DND-41 (cell line): ENCODE measurements around the gene ITPR1.

ENCODE experiments used
- ATAC-seq: fragments of 200-7000 bp; cut with Tn5 transposase; 3 replicates; pipeline ENCODE4 v1.9.1; 2021; ENCODE audit warnings: low read depth; ENCODE audit not compliant: insufficient read depth
- DNase-seq: peaks from one replicate; pipeline ENCODE4 v3.0.0-alpha.2; 2020
- H2AFZ ChIP-seq: 2 replicates; pipeline ENCODE4 v1.6.0; 2012; ENCODE audit warnings: low read depth, low read length
- H3K27ac ChIP-seq: 2 replicates; pipeline ENCODE4 v1.5.1; 2012; ENCODE audit warnings: low read length, inconsistent platforms
- H3K27me3 ChIP-seq: fragments of 200-600 bp; sonication (generic); 2 replicates; pipeline ENCODE4 v1.6.0; 2012; ENCODE audit warnings: low read length, mild to moderate bottlenecking, inconsistent platforms; ENCODE audit not compliant: insufficient read depth, poor library complexity
- H3K36me3 ChIP-seq: 2 replicates; pipeline ENCODE4 v1.5.1; 2012; ENCODE audit warnings: low read length, inconsistent platforms; ENCODE audit not compliant: insufficient read depth
- H3K4me1 ChIP-seq: 2 replicates; pipeline ENCODE4 v1.5.1; 2012; ENCODE audit warnings: mild to moderate bottlenecking, low read length; ENCODE audit not compliant: insufficient read depth
- H3K4me2 ChIP-seq: 2 replicates; pipeline ENCODE4 v1.6.0; 2012; ENCODE audit warnings: mild to moderate bottlenecking, moderate library complexity, low read length, inconsistent platforms; ENCODE audit not compliant: insufficient read depth
- H3K4me3 ChIP-seq, 2 experiments: fragments of 200-600 bp in 1 of 2; shearing (Covaris generic) in 1 of 2; 2 replicates each; pipeline ENCODE4 v1.5.1; 2012 to 2016; ENCODE audit warnings: inconsistent platforms in 2 of 2, low read length in 2 of 2, mild to moderate bottlenecking in 2 of 2, low read depth in 1 of 2, moderate library complexity in 1 of 2
- H3K79me2 ChIP-seq: 2 replicates; pipeline ENCODE4 v1.6.0; 2012; ENCODE audit warnings: low read length, inconsistent platforms; ENCODE audit not compliant: insufficient read depth
- H3K9ac ChIP-seq: 2 replicates; pipeline ENCODE4 v1.6.0; 2012; ENCODE audit warnings: low read depth, mild to moderate bottlenecking, inconsistent platforms, low read length, moderate library complexity
- H3K9me3 ChIP-seq: 2 replicates; pipeline ENCODE4 v1.5.1; 2012; ENCODE audit warnings: low read length, moderate library complexity, mild to moderate bottlenecking, inconsistent platforms; ENCODE audit not compliant: insufficient read depth, severe bottlenecking
- H4K20me1 ChIP-seq: 2 replicates; pipeline ENCODE4 v1.6.0; 2012; ENCODE audit warnings: low read length; ENCODE audit not compliant: insufficient read depth
- EZH2 ChIP-seq: IDR thresholded peaks from 3 replicates; pipeline ENCODE4 v1.6.1; 2012; ENCODE audit warnings: borderline replicate concordance, low read depth, mild to moderate bottlenecking, moderate library complexity, low read length, inconsistent platforms; ENCODE audit not compliant: severe bottlenecking
- TF ChIP-seq, protein P1 (sequence below): IDR thresholded peaks from 2 replicates; pipeline ENCODE4 v1.5.1; 2012; ENCODE audit warnings: borderline replicate concordance, low read length, moderate library complexity, mild to moderate bottlenecking; ENCODE audit not compliant: poor library complexity, severe bottlenecking; ENCODE audit errors: extremely low read depth

ITPR1 gene

DNA sequence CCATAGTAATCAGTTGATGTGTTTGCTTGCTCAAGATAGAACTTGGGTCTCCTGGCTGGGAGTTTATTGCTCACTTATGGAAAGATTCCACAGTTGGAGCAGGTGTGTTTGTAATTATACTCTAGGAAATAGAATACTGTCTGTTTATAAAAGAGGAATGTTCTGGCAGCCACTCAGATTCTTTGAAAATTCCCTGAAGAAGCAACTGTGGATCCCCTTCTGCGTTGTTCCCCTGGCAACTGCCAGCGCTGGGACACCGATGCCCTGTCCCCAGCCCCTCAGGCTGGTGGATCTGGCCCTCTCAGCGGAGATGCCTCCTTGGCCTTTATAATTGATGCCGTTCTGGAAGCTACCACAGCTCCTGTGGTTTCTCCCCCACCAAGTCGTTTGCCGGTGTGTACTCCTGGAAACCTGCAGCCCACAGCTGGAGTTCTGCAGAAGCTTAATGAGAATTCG lies 225.9 kb downstream of the ITPR1 start:
- DNase-seq, result no peak
- H3K9me3 ChIP-seq, result no peaks in the 10 kb centered on the region
- no peak overlapping the region for H3K9ac ChIP-seq
- no peak overlapping the region for H2AFZ ChIP-seq
- no peaks in the 10 kb centered on the region for H3K27me3 ChIP-seq
- H3K36me3 ChIP-seq, result no peaks in the 10 kb centered on the region
- no peak overlapping the region for H3K4me3 ChIP-seq
- H3K27ac ChIP-seq, result no peak overlapping the region
- no peaks in the 10 kb centered on the region for H4K20me1 ChIP-seq
- H3K4me2 ChIP-seq, result no peak overlapping the region
- no peak for TF ChIP-seq EZH2
- TF ChIP-seq, protein P1, sequence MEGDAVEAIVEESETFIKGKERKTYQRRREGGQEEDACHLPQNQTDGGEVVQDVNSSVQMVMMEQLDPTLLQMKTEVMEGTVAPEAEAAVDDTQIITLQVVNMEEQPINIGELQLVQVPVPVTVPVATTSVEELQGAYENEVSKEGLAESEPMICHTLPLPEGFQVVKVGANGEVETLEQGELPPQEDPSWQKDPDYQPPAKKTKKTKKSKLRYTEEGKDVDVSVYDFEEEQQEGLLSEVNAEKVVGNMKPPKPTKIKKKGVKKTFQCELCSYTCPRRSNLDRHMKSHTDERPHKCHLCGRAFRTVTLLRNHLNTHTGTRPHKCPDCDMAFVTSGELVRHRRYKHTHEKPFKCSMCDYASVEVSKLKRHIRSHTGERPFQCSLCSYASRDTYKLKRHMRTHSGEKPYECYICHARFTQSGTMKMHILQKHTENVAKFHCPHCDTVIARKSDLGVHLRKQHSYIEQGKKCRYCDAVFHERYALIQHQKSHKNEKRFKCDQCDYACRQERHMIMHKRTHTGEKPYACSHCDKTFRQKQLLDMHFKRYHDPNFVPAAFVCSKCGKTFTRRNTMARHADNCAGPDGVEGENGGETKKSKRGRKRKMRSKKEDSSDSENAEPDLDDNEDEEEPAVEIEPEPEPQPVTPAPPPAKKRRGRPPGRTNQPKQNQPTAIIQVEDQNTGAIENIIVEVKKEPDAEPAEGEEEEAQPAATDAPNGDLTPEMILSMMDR, result no peak
- H3K4me1 ChIP-seq, result peaks cover 22% of the 10 kb centered on the region
- no peaks in the 10 kb centered on the region for H3K79me2 ChIP-seq
- ATAC-seq, result no peak

DNA sequence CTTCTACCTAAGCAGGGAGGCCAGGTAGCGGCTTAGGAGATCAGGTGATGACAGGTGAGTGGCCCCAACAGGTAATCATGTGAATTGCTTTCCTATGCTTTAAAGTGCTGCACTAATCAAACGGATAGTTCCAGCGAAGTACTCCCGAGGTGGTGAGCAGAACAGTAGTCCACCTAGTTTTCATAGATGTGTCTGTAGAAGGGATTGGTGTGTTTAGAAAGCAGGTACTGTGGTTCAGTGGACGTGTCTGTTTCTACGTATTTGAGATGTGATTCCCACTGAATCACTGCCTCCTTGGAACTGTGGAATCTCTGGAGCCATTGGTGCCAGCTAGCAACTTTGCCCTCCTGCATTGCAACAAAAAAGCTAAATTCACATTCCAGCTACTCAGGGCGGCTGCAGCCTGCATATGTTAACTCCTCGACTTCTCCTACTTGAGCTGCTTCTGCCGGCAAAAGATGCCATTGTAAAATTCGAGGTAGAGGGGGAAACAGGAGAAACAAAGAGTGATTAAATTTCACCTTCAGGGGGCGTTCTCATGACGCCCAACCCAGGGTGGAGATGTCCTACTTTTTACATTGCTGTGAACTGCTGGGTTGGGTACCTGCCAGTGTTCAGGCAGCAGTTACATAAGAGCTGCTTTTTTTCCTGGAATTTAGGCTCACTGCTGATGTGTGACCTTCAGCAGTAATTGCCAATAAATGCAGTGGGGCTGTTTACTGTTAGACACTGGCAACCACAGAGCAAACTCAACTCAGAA lies 227.3 kb downstream of the ITPR1 start:
- DNase-seq (peak; percentile 53), ATAC-seq (peak; percentile 78)
- H3K36me3 ChIP-seq, result no peaks in the 10 kb centered on the region

DNA sequence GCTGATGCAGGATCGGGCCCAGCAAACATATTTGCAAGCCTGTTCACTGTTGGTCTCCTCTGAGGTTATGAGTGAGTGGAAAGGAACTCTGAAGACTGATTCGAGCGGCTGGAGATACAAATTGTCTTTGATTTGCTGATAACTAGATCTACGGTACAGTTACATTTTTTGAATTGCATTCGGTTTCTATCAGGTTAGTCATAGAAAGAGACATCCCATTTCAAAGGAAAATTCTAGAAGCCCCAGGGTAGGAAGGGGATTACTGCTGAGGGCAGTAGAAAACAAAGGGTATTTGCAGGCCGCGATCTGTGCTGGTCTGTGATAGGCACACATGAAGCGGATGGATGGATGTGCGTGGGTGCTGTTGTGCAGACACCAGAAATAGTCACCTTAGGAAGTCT lies 228.4 kb downstream of the ITPR1 start:
- Histone ChIP-seq H3K4me1 (peaks cover 22% of the 10 kb centered on the region), H3K27ac (peak overlapping the region; percentile 49; the same call in 1 of the 2 replicates), H2AFZ (no peak overlapping the region), H3K9me3 (no peaks in the 10 kb centered on the region), H3K27me3 (no peaks in the 10 kb centered on the region), H3K79me2 (no peaks in the 10 kb centered on the region), H3K4me2 (no peak overlapping the region), H3K36me3 (no peaks in the 10 kb centered on the region), H4K20me1 (no peaks in the 10 kb centered on the region), H3K9ac (no peak overlapping the region), H3K4me3 (no peak overlapping the region)
- no peak for DNase-seq
- TF ChIP-seq, protein P1, result no peak
- no peak for TF ChIP-seq EZH2
- ATAC-seq, result no peak

More for the DNA sequence above, 227.3 kb downstream of the ITPR1 start:
- no peak overlapping the region for H3K9ac ChIP-seq
- TF ChIP-seq EZH2, result no peak
- TF ChIP-seq, protein P1, result peak; percentile 64
- H3K4me1 ChIP-seq, result peaks cover 22% of the 10 kb centered on the region
- H4K20me1 ChIP-seq, result no peaks in the 10 kb centered on the region
- H3K27me3 ChIP-seq, result no peaks in the 10 kb centered on the region
- no peak overlapping the region for H3K4me3 ChIP-seq
- H3K27ac ChIP-seq, result no peak overlapping the region; the same call in 1 of the 2 replicates
- no peak overlapping the region for H2AFZ ChIP-seq
- H3K4me2 ChIP-seq, result no peak overlapping the region
- H3K9me3 ChIP-seq, result no peaks in the 10 kb centered on the region
- no peaks in the 10 kb centered on the region for H3K79me2 ChIP-seq
